Measurements from ENCODE around the gene CLMN. TPM values are rescaled to one million over a fixed set of nuclear protein-coding genes. Genes with fewer than 3 reads are reported as not detected.

CLMN gene
- total RNA-seq, 1 donor from 2014 or later, result 6.3 TPM

DNA sequence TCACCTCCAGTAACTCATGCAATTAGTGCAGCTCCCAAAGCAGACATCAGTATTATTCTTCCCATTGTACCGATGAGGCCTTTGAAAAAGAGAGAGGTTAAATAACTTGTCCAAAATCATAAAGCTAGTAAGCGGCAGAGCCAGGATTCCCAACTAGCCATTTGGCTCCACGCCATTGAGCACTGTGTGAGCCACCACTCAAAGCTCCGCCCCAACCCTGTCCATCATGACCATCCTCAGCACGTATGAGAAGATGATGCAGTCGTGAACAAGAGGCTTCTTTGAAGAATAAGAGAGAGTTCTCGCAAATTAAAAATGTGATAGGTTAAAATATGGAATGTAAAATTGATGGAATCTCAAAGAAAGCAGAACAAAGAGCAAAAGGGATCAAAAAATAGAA is 14.6 kb downstream of the CLMN start:
- Histone ChIP-seq H3K9me3 (ENCODE audit: low read depth) (no peaks in the 10 kb centered on the region), H3K4me1 (peaks cover 11% of the 10 kb centered on the region), H3K79me2 (ENCODE audit: low read depth) (no peaks in the 10 kb centered on the region), H4K20me1 (ENCODE audit: low read depth) (no peaks in the 10 kb centered on the region), H3K9ac (no peak overlapping the region), H3K4me2 (no peak overlapping the region), H3K27ac (no peak overlapping the region), H3K4me3 (no peak overlapping the region), H3K36me3 (no peaks in the 10 kb centered on the region), H2AFZ (replicated peaks) (no peak overlapping the region), H3K27me3 (no peaks in the 10 kb centered on the region), H3F3A (ENCODE audit: low read depth) (no peaks in the 10 kb centered on the region)
- H3K36me3 Mint-ChIP-seq, result peaks cover 3% of the 10 kb centered on the region
- no peak overlapping the region for H3K4me3 Mint-ChIP-seq
- H3K9me3 Mint-ChIP-seq, result peaks cover 2% of the 10 kb centered on the region
- DNase-seq (ENCODE audit: low spot score), result no peak
- peaks cover 43% of the 10 kb centered on the region for H3K4me1 Mint-ChIP-seq
- H3K27ac Mint-ChIP-seq, result no peak overlapping the region
- H3K27me3 Mint-ChIP-seq (ENCODE audit: insufficient read depth, low read depth), result peaks cover 10% of the 10 kb centered on the region
- TF ChIP-seq CTCF (IDR thresholded peaks at IDR 0.05), result no peak
- TF ChIP-seq EZH2 (IDR thresholded peaks at IDR 0.05), result no peak
- no peak for TF ChIP-seq EZH2phosphoT487 (IDR thresholded peaks at IDR 0.05)

GRCh38 chr14:95304342-95304741 is 15.4 kb downstream of the CLMN start:
- Histone ChIP-seq H3K36me3 (no peaks in the 10 kb centered on the region), H3F3A (ENCODE audit: low read depth) (no peaks in the 10 kb centered on the region), H3K79me2 (ENCODE audit: low read depth) (no peaks in the 10 kb centered on the region), H3K9me3 (ENCODE audit: low read depth) (no peaks in the 10 kb centered on the region), H3K9ac (no peak overlapping the region), H3K4me2 (no peak overlapping the region), H2AFZ (replicated peaks) (no peak overlapping the region), H4K20me1 (ENCODE audit: low read depth) (no peaks in the 10 kb centered on the region), H3K4me3 (no peak overlapping the region), H3K27me3 (no peaks in the 10 kb centered on the region), H3K4me1 (peaks cover 11% of the 10 kb centered on the region), H3K27ac (no peak overlapping the region)
- Mint-ChIP-seq H3K4me3 (no peak overlapping the region), H3K4me1 (peaks cover 43% of the 10 kb centered on the region), H3K27ac (no peak overlapping the region), H3K9me3 (peaks cover 2% of the 10 kb centered on the region), H3K27me3 (ENCODE audit: insufficient read depth, low read depth) (peaks cover 10% of the 10 kb centered on the region), H3K36me3 (peaks cover 3% of the 10 kb centered on the region)
- no peak for TF ChIP-seq EZH2phosphoT487 (IDR thresholded peaks at IDR 0.05)
- no peak for DNase-seq (ENCODE audit: low spot score)

DNA sequence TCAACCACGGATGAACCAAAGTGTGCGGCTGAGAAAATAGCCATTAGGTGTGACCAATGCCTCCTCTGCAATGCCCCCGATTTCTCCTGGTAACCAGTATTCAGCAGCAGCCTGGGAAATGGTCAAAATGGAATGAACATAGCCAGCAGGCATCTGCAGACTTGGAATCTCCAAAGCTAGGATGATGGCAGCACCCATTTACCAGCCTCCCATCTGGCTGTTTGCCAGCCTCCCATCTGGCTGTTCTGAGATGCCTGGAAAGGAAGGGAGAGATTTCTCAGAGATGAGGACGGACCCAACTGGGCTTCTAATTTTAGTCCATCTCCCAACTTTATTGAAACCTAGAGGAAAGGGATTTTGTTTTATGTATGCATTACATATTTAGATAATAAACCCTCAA is 16.2 kb downstream of the CLMN start:
- no peaks in the 10 kb centered on the region for H3F3A ChIP-seq (ENCODE audit: low read depth)
- H3K9me3 ChIP-seq (ENCODE audit: low read depth), result no peaks in the 10 kb centered on the region
- Mint-ChIP-seq H3K27me3 (ENCODE audit: insufficient read depth, low read depth) (peaks cover 10% of the 10 kb centered on the region), H3K9me3 (no peaks in the 10 kb centered on the region), H3K4me1 (peaks cover 41% of the 10 kb centered on the region), H3K36me3 (peaks cover 3% of the 10 kb centered on the region), H3K4me3 (no peak overlapping the region), H3K27ac (no peak overlapping the region)
- no peak overlapping the region for H3K9ac ChIP-seq
- H2AFZ ChIP-seq (replicated peaks), result no peak overlapping the region
- H3K36me3 ChIP-seq, result no peaks in the 10 kb centered on the region
- H3K4me3 ChIP-seq, result no peak overlapping the region
- H4K20me1 ChIP-seq (ENCODE audit: low read depth), result no peaks in the 10 kb centered on the region
- peaks cover 11% of the 10 kb centered on the region for H3K4me1 ChIP-seq
- no peak overlapping the region for H3K27ac ChIP-seq
- no peak overlapping the region for H3K4me2 ChIP-seq
- no peak for TF ChIP-seq EZH2phosphoT487 (IDR thresholded peaks at IDR 0.05)
- TF ChIP-seq CTCF (IDR thresholded peaks at IDR 0.05), result no peak
- no peak for TF ChIP-seq EZH2 (IDR thresholded peaks at IDR 0.05)
- no peaks in the 10 kb centered on the region for H3K27me3 ChIP-seq
- DNase-seq (ENCODE audit: low spot score), result no peak
- no peaks in the 10 kb centered on the region for H3K79me2 ChIP-seq (ENCODE audit: low read depth)

- no peak for TF ChIP-seq CTCF (IDR thresholded peaks at IDR 0.05)
- TF ChIP-seq EZH2phosphoT487 (IDR thresholded peaks at IDR 0.05), result no peak
- no peak for TF ChIP-seq EZH2 (IDR thresholded peaks at IDR 0.05)
- Histone ChIP-seq H3K27me3 (no peaks in the 10 kb centered on the region), H3K4me3 (no peak overlapping the region), H3K79me2 (ENCODE audit: low read depth) (no peaks in the 10 kb centered on the region), H2AFZ (replicated peaks) (no peak overlapping the region), H3K9ac (no peak overlapping the region), H3K27ac (no peak overlapping the region), H3K36me3 (no peaks in the 10 kb centered on the region), H3F3A (ENCODE audit: low read depth) (no peaks in the 10 kb centered on the region), H3K9me3 (ENCODE audit: low read depth) (no peaks in the 10 kb centered on the region), H3K4me2 (peak overlapping the region; percentile 23), H3K4me1 (peaks cover 11% of the 10 kb centered on the region), H4K20me1 (ENCODE audit: low read depth) (no peaks in the 10 kb centered on the region)
- Mint-ChIP-seq H3K27me3 (ENCODE audit: insufficient read depth, low read depth) (peaks cover 8% of the 10 kb centered on the region), H3K4me1 (peaks cover 39% of the 10 kb centered on the region), H3K9me3 (no peaks in the 10 kb centered on the region), H3K4me3 (no peak overlapping the region), H3K36me3 (peaks cover 3% of the 10 kb centered on the region), H3K27ac (no peak overlapping the region)
- DNase-seq (ENCODE audit: low spot score), result no peak
Observed at GRCh38 chr14:95302667-95303506, 16.8 kb downstream of the CLMN start.

Measured in neural progenitor cell (in vitro differentiated cells).